GM21737 (cell line): ENCODE data around the gene SLC12A9.

Source experiments
- ATAC-seq: cut with Tn5 transposase; IDR thresholded peaks from one replicate; pipeline ENCODE4 v1.9.1; 2021; ENCODE audit warnings: mild to moderate bottlenecking, moderate library complexity; ENCODE audit not compliant: unreplicated experiment

SLC12A9 gene

DNA sequence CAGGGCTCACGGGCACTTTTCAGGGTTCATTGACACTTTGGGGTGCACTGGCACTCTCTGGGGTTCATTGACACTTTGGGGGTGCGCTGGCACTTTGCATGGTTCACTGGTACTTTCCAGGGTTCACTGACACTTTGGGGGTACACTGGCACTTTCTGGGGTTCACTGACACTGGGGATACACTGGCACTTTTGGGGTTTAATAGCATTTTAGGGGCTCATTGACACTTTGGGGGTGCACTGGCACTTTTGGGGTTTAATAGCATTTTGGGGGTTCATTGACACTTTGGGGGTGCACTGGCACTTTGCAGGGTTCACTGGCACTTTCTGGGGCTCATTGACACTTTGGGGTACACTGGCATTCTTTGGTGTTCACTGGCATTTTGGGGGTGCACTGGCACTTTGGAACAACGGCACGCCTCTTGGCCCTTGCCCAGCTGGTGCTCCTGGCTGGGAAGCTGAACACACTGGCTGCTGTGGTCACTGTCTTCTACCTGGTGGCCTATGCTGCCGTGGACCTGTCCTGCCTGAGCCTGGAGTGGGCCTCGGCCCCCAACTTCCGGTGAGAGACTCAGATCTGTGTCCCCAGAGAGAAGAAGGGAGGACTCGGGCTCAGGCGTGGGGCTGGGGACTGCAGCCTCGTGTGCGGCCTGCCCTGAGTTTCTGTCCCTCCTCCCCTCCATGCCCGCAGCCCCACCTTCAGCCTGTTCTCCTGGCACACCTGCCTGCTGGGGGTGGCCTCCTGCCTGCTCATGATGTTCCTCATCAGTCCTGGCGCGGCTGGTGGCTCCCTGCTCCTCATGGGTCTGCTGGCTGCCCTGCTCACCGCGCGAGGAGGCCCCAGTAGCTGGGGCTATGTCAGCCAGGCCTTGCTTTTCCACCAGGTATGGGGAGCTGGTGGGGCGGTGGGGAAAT, 8.4 kb downstream of the SLC12A9 start:
- ATAC-seq, result no peak

GRCh38 chr7:100861616-100861985, 9.1 kb downstream of the SLC12A9 start:
- no peak for ATAC-seq

GRCh38 chr7:100863406-100863950, 11.0 kb downstream of the SLC12A9 start:
- no peak for ATAC-seq

GRCh38 chr7:100864263-100864845, 11.8 kb downstream of the SLC12A9 start:
- no peak for ATAC-seq

DNA sequence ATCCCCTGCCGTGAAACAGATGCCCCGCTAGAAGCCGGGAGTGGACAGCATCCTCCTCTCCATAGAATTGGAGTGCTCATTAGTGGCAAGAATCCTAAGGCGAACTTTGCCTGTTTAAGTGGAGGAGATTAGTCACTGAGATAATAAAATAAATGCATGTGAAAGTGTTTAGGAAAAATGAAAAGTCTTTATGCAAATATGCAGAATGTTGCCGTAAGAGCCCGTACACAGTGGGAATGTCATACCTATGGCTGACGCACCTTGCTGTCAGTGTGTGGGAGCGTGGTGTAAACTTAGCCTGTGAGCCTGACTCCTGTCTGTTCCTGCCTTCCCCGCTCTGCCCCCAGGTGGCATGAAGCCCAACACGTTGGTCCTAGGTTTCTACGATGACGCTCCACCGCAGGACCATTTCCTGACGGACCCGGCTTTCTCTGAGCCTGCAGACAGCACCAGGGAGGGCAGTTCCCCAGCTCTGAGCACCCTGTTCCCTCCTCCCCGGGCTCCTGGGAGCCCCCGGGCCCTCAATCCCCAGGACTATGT, 12.9 kb downstream of the SLC12A9 start:
- no peak for ATAC-seq

- ATAC-seq, result no peak
Observed at GRCh38 chr7:100865938-100866728, 13.6 kb downstream of the SLC12A9 start.

DNA sequence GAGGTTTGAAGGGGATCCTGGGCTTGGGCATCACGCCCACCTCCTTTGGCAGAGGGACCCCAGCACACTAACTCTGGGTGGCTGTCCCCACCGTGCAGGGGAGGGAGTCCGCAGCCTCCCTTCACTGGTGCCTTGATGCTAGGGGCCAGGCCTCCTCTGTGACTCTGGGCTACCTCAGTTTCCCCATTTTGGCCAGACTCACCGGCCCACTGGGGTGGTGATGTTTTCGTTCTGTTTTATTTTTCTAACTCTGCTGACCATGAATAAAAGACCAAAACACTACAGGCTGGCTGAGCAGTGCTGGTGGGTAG, 14.2 kb downstream of the SLC12A9 start:
- no peak for ATAC-seq

- no peak for ATAC-seq
Observed at GRCh38 chr7:100867040-100867775, 14.7 kb downstream of the SLC12A9 start, which contains the start of gene TRIP6. TRIP6 (plus strand) TSS chr7:100867387; CDS start chr7:100867498, 111 bp downstream.

DNA sequence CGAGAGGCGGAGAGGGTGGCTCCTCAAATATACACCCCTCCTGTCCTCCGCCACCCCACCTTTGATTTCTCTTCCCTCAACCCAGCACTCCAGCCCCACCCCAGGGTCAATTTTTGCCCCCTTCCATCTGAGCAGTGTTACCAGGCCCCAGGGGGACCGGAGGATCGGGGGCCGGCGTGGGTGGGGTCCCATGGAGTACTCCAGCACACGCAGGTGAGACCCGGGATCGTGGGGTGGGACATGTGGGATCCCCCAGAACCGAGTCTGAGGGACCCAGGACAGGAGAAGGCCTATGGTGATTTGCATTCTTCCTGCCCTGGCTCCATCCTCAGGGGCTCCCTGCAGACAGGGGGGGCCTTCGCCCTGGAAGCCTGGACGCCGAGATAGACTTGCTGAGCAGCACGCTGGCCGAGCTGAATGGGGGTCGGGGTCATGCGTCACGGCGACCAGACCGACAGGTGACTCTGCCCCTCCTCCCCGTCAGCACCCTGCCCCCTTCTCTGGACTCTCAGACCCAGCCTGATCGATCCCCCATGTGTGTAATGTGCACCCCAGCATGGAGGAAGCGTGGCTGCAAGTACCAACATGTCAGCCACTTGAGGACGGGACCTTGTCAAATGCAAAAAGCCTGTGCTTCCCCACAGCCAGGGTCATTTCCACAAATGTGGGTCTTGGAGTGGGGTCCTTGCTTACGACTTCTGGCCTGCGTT, 15.4 kb downstream of the SLC12A9 start:
- ATAC-seq, result no peak

GRCh38 chr7:100873599-100874299, 21.2 kb downstream of the SLC12A9 start:
- ATAC-seq, result no peak

DNA sequence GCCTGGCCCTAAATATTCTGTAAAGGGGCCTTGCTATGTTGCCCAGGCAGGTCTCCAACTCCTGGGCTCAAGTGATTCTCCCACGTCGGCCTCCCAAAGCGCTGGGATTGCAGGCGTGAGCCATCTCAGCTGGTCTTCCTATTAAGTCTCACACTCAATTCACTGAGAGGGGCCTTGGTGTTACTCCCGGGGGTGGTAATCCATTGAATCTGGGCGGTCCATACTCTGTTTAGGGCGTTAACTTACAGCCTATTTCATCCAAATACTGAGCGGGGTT, 21.7 kb downstream of the SLC12A9 start:
- ATAC-seq, result no peak

DNA sequence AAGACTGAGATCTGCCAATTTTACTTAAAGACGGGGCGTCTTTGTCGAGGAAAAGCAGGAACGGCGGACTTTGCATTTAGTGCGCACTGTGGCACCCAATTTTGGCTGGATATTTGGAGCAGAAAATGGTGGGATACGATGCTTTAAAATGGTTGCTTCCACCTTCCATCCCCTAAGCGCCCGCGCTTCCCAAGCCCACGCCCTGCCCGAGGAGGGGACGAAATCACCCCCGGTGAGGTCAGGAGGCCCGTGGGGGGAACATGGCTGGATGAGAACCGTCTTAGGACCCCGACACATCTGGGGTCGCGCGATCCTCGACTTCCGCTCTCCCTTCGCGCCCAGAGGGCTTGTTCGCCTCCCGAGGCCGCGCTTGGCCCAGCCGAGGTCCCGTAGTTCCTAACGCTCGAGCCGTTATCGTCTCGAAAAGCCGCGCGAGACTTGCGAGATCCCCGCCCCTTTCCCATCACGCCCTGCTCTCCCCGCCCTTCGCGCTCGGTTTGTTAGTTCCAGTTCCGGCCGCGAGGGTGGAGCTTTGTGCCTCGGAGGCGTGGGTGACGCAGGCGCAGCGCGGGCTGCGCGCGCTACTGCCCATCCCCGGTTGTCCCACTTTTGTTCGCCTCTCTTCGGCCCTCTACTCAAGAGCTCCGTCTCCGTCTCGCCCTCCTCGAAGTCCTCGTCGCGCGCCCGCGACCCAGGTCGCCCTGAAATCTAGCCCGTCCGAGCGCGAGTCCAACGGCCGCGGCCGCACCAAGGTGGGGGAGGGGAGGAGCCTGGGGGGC, 22.3 kb downstream of the SLC12A9 start, which contains the start of gene SRRT:
SRRT (plus strand) TSS at position 527 of the 779 bp plus-strand sequence. CDS start 488 bp downstream, outside the sequence.
- ATAC-seq, result peak; percentile 93

- ATAC-seq, result peak; percentile 24
Observed at GRCh38 chr7:100875356-100875751, 22.8 kb downstream of the SLC12A9 start.

DNA sequence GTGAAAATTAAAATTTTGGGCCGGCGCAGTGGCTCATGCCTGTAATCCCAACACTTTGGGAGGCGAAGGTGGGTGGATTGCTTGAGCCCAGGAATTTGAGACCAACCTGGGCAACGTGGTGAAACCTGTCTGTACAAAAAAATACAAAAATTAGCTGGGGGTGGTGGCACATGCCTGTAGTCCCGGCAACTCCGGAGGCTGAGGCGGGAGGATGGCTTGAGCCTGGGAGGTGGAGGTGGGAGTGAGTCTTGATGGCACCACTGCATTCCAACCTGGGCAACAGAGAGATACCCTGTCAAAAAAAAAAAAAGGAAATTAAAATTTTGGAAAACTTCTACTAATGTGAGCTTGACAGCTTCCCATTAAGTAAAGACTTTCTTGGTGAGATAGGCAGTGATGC, 25.5 kb downstream of the SLC12A9 start:
- no peak for ATAC-seq

GRCh38 chr7:100878685-100879084, 26.2 kb downstream of the SLC12A9 start:
- no peak for ATAC-seq

DNA sequence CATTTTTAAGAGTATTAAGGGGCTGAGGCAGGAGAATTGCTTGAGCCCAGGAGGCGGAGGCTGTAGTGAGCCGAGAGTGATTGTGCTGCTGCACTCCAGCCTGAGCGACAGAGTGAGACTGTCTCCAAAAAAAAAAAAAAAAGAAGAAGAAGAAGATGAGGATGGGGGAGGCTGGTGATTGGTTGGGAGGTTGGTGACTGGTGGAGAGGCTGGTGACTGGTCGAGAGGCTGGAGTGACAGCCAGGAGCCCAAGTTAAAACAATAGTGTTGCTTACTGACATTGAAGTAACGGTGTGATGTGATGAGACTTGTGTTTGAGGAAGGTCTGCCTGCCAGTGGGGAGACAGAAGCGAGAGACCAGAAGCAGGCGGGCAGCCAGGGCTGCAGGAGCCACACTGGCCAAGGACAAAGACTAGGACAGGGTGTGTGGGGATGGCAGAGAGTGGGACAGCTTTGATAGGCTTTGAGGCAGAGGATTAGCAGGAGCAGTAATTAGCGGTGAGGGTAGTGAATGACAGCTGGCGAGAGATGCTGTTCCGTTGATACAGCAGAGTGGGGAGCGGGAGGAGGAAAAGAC, 27.3 kb downstream of the SLC12A9 start:
- no peak for ATAC-seq

DNA sequence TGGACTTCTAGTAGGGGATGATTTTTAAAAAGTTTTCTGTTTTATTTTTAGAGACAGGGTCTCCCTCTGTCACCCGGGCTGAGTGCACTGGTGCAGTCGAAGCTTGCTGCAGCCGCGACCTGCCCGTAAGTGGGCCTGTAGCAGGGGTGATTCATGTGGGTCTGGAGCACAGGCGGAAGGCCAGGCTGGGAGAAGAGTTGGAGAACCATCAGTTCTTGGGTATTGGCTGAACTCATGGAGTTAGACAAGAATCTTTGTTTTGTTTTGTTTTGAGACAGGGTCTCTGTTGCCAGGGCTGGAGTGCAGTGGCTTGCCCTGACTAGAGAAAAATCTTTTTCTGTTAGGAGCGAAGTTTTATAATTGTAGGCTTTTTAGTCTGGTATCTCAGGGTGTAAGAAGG, 28.1 kb downstream of the SLC12A9 start:
- no peak for ATAC-seq

DNA sequence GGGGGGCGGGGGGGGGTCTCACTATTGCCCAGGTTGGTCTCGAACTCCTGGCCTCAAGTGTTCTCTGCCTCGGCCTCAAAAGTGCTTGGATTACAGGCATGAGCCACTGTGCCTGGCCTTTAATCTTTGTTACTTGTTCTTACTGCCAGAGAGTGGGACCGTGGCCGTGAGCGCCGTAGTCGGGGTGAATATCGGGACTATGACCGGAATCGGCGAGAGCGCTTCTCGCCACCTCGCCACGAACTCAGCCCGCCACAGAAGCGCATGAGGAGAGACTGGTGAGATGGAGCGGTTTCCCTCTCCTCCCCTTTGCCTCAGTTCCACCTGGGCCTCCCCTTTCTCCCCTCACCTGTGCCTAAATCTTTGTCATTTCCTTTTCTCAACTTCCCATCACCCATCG, 28.6 kb downstream of the SLC12A9 start:
- ATAC-seq, result no peak
